Measurements from ENCODE around the gene SNX21. TPM values are rescaled to one million over a fixed set of nuclear protein-coding genes. Genes with fewer than 3 reads are reported as not detected.

The SNX21 gene
- total and polyA plus RNA-seq, 9 of the 15 experiments (the other 6 are each of a cell fraction or from before 2014, with no cell fraction given): 0.10 to 1.2 (median 0.42) TPM

GRCh38 chr20:45874576-45874975 lies 41.0 kb downstream of the SNX21 start:
- no peaks in the 10 kb centered on the region for H3K9me1 ChIP-seq (ENCODE audit: control insufficient read depth, insufficient read depth, low read length)
- H3K9ac ChIP-seq (ENCODE audit: insufficient read depth in 1 of 2, low read depth in 2 of 2, low read length in 2 of 2): no peak overlapping the region
- ChIA-PET CTCF (ENCODE audit: low intra/inter-chr PET ratio) (no interaction called here), POLR2A (interaction anchor here (0.6 to 1.8 kb wide), 5 partner anchors 10 to 60 kb away, joined by 3 to 7 read pairs (median 4); partner anchors contain the start of gene PCIF1)
- peak overlapping the region; percentile 3; the same call in 1 of the 2 replicates for H2AFZ ChIP-seq (ENCODE audit: low read depth, low read length)
- H3K4me1 ChIP-seq (replicated peaks in 1 of 2; ENCODE audit: control insufficient read depth in 2 of 2, insufficient read depth in 2 of 2, low read length in 2 of 2): peaks cover 22 to 24% of the 10 kb centered on the region in 2 experiments
- FAIRE-seq (peak; percentile 54), ATAC-seq (no peak), DNase-seq (ENCODE audit: extremely low read depth in 1 of 4, low spot score in 3 of 4) (no peak)
- H3K27me3 ChIP-seq (ENCODE audit: control insufficient read depth in 2 of 2, insufficient read depth in 2 of 2, low read length in 2 of 2): no peaks in the 10 kb centered on the region
- H3K4me2 ChIP-seq (ENCODE audit: insufficient read depth, low read length): no peak overlapping the region
- TF ChIP-seq ZNF395 (CRISPR knock-in tag; IDR thresholded peaks at IDR 0.05) (no peak), MCM5 (IDR thresholded peaks at IDR 0.05; ENCODE audit: low read depth) (no peak), MCM2 (IDR thresholded peaks at IDR 0.05; ENCODE audit: low read depth) (no peak), ETS1 (conservative IDR thresholded peaks at IDR 0.05; ENCODE audit: control insufficient read depth, low read depth, low read length) (no peak), ZNF12 (CRISPR knock-in tag; IDR thresholded peaks at IDR 0.05) (no peak), ZNF695 (CRISPR knock-in tag; IDR thresholded peaks at IDR 0.05) (no peak), XRCC3 (IDR thresholded peaks at IDR 0.05) (no peak), FOXK2 (conservative IDR thresholded peaks at IDR 0.05 in 1 of 2, IDR thresholded peaks at IDR 0.05 in 1 of 2; ENCODE audit: low read depth in 2 of 2) (no peak)
- no peak overlapping the region for H3K4me3 ChIP-seq
- no peak overlapping the region for H3K27ac ChIP-seq (ENCODE audit: extremely low read depth, low read depth, low read length)
- BruUV-seq (replicated peaks): no TSS peak
- 30% methylated on average over 4 of the region's 4 CpGs for WGBS (ENCODE audit: insufficient coverage, low coverage, missing lambda C conversion rate)
- no peaks in the 10 kb centered on the region for H3K9me3 ChIP-seq (replicated peaks; ENCODE audit: control insufficient read depth, insufficient read depth, low read depth, low read length)
- in situ Hi-C loops (cut with MboI): no loop called here
- H3K36me3 ChIP-seq (ENCODE audit: control insufficient read depth, insufficient read depth, low read length): no peaks in the 10 kb centered on the region; the same call in 1 of the 3 replicates
- H4K20me1 ChIP-seq (replicated peaks; ENCODE audit: control insufficient read depth, insufficient read depth, low read length): no peaks in the 10 kb centered on the region
- intact Hi-C loops (cut with micrococcal nuclease): no loop called here
- H3K79me2 ChIP-seq (ENCODE audit: control insufficient read depth, insufficient read depth, low read length): no peaks in the 10 kb centered on the region
